CD4-positive, alpha-beta T cell treated with Interleukin-17A for 1 hour (primary cell): Measurements from ENCODE around the gene TRPM3.

Experiments used
- DNase-seq: peaks from one replicate; pipeline ENCODE4 v3.0.0-alpha.2; 2020

The TRPM3 gene

DNA sequence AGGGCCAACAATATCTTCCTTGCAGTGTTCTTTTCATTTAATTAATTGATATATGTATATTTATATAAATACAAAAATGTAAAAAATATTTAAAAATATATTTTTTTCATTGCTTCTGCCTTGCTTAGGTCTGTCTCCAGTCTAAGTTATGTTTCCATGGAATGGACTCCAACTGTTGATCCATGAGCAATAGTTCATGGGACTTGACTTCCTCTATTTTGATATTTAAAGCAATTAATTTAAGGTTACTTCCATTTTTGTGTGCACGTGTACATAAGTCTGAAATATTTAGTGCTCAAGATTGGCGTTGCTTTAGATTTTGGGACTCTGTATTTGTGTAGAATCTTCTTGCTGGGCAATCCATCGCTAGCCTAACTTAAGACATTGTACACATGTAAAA is 551.6 kb downstream of the TRPM3 start:
- DNase-seq, result no peak

DNA sequence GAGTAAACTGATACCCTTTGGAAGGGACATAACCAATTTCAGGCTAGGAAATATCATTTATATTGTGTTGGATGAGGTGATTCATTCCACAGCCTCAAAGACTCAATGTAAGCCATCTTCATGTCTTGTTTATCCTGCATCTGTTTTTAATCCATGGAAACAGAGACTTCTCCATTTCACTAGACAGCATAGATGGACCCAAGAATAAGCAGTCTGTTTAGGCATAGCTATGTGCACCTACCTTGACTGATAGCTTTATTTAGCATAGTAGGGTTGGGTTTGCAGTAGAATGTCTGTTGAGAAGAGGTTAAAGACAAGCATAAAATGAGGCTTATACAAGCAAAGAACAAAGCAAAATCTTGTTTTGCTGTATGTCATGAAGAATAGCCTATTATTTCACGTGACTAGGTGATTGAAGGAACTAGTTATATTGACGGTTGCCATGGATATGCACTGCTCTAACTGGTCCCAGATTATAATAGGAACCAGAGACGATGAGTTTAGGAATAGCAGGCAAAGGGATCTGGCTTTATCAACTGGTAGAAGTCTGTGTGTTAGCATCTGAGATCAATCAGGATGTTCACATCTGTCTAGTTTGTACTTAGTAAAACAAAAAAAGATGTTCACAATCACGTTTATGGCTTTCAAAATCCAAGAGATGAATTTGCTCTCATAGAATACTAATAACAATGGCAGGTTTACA is 552.2 kb downstream of the TRPM3 start:
- no peak for DNase-seq

DNA sequence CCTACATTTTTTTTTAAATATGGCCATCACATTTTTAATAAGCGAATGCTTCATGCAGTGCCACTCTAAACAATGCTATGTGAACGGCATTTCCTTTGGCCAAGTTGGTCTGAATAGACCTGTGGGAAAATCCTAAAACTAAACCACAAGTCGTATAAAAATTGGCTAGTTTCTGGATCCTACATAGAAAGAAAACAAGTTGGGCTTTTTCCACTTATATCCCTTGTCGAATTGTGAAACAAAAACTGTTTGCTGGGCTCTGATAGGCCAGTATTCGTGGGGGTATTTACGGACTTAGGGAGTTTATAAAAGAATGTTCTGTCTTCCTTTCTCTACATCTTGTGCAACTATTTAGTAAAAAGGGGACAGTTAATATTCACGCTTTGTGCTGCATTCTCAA is 553.9 kb downstream of the TRPM3 start:
- no peak for DNase-seq

DNA sequence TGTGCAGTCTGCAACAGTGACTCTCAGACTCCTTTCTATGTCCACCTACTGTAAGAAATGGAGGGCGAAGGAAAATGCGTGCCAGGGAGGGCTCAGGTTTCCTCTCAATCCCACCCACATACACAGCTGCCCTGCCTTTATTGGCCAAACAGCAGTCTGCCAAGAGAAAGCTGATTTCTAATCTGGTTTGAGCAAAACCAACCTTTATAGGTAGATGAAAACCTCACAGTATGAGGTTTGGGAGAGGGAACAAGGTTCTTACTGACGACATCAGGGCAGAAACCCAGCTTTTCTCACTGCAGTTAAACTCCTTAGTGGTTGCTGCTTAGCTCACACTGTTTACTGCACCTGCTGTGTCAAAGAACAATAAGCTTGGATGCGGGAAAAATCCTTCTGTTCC is 554.7 kb downstream of the TRPM3 start:
- DNase-seq, result no peak

DNA sequence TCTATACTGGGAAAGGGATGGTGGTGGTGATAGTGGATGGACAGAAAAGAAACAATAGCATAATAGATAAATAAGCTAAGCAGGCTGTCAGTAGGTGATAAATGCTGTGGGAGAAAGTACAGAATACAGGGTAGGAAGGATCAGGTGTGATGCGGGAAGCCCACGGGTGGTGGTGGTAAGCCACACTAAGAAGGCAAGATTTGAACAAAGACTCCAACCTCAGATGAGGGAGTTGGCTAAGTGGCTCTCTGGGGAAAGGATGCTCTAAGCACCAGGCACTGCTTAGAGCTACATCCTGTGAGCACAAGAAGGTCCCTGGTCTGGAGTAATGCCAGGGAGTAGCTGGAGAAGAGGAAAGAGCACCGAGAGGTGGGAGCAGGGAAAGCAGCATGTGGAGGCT is 555.4 kb downstream of the TRPM3 start:
- no peak for DNase-seq

DNA sequence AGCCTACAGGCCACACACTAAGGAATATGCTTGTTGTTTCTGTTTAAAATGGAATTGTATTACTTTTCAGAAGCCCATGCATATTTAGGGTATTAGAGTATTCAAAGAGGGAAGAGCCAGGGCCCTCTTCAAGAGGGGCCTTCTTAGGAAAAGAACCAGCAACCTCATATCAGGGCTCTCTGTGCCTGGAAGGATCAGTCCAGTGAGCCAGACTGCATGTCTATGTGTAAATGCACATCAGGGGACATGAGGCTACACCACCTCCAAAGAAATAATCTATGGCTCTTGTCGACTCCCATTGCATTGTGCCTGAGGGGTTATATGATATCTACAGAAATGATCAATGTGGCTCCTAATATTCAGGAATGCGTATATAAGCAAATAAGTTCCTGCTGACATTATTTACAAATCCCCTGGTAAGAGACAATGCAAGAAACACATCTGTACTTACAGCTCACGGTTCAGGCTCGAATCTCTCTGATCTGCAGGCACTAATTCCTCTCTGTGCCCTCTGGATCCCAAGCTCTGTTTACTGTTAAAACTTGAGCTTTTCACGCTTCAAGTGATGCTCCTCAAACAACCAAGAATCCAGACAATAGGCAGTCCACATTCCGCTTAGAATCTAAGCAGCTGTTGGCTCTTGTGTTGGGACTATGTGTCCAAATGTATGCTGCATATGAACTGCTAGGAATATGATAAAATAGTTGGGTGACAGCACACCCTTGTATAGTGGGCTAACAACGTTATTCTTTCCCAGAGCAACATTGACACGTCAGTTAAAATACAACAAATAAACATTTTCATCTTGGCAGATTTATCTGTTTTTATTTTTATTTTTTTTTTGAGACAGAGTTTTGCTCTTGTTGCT is 556.7 kb downstream of the TRPM3 start:
- DNase-seq, result no peak

DNA sequence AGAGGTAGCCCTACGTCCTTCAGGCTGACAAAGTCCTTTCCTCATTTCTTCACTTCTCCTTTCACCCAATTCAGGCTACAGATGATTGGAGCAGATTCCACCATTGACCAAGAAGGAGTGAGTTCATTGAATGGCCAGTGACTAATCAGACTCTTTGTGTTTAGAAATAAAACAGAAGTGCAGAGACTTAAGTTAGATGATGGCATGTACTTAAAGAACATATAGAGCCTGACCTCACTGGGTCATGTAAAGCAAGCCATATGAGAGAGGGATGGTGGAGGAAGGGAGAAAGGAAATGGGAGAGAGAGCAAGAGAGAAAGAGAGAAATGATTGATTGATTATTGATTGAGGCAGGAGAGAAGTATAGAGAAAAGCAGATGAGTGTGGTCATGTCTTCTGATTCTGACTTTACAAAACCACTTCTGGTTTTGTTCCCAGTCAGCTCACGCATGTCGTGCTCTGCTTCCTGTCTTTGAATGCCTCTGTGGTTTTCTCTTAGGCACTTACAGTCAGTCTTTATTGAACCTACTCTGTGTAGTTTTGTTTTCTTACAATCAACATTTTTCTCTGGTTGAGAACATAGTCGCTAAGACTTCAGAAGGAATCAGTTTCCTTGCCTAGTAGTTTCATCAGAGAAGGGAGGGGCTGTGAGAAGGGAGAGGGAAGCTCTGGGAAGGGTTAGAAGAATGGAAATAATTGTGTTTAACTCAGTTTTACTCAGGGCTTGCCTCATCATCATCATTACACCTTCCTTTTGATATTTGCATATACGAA is 557.8 kb downstream of the TRPM3 start:
- peak; percentile 66 for DNase-seq

DNA sequence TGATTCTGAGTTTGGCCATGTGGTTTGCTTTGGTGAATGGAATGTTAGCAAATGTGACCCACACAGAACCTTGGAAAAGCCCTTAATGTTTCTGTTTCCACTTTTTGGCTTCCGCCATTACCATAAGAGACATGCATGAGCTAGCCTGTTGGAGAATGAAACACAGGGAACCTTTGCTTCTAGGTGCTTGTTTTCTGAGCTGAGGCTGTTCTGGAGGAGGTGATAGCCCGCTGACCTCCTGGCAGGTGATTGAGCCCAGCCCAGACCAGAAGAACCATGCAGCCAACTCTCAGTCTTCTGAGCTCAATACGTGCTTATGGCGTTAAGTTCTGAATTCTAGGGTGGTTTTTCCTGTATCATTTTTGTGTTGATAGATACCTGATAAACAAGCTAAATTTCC is 558.4 kb downstream of the TRPM3 start:
- DNase-seq, result no peak

DNA sequence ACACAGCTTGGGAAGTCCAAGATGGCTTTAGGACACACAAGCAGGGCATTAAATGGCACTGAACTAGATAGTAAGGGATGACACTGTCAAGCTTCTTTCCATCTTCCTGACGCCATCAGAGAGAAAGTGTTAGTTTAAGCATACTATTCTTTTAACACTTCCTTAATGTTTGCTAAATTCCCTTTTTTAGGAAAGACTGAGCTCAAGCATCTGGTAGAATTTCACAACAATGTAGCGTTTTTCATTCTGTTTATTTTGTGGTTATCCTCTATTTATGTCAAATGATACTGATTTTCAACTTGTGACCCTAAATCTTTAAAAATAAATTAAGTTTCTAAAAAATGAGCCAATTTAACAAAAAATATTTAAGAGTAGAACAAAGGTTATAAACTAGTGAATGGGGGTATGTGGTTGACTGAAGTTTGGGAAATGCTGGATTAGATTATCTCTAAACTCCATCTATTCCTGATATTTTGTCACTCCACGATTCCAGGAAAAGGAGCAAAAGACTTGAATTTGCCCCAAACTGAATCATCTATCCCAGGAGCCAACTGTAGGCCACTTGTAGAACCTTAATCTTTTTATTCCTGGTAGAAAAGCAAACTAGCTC is 559.5 kb downstream of the TRPM3 start:
- no peak for DNase-seq

DNA sequence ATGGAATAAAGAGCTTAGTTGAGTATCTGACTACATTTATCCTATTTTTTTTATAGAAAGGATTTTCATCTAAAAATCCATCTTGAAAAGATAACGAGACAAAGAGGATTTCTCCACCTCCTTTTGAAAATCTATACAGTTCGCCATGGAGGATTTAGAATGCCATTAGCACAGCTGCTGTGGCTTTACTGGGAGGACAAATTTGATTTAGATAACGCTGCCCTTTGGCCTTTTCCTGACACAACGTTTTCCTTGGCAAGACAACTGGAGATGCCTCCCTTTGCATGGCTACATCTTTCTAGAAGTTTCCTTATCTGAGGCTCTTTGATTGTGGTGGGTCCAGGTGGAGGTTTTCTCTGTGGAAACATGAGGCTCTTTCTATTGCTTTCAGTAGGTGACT is 560.3 kb downstream of the TRPM3 start:
- DNase-seq, result no peak

DNA sequence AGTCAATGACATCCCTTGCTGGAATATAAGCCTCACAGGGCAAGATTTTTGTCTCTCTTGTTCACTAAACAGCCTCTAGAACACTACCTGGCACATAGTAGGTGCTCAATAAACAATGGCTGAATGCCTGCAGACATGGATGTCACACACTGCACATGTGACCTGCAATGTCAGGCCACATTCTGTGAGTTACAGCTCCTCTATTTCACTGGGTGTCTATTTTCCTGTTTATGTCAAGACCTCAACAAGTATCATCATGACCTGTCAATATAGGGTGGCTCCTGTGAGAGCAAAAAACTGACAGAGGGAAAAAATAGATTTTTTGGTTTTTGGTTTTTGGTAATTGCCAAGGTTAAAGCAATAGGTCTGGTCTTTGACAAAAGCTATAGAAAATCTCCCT is 562.3 kb downstream of the TRPM3 start:
- no peak for DNase-seq

DNA sequence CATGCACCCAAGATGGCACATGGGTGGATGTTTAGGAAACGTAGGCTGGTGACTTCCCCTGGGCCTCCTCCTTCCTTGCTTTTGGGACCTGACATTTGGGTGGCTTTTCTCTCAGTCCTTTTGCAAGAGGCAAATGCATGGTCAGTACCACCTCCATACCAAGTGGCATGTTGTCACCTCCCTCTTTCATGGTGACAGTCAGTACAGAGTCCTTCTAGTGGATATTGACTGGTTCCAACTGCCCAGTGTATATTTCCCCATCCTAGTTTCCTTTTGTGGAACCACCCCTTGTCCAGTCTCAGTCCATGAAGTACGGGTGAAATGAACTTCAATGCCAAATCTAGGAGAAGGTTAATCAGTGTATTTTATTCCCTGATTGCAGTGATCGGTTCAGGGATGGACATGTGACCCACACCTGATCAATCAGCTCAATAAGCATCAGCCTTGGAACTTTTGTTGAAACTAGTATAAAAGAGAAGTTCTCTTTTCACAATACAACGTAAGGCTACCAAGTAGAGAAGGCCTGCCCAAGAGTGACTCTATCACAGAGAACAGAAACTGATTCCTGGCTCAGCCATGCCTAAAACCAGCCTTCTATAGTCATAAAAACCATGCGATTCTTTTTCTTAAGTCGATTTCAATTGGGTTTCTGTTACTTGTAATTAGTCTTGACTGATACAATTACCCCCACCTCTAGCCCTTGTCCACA is 563.6 kb downstream of the TRPM3 start:
- DNase-seq, result no peak

DNA sequence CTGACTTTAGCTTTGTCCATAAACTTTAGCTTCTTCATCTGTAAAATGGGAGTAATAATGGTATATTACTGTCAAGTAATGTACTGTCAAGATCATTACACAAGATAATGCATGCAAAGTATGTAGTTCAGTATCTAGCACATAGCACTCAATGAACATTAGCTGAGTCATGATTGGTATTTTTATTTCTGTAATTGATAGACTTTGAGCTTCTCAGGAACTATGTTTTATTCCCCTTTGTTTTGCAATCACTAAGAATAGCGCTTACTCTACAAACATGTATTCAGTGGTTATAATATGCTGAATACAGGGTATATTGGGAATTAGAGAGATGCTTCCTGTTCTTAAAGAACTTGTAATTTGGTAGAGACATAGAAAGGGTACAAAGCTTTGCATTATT is 564.6 kb downstream of the TRPM3 start:
- DNase-seq, result no peak

DNA sequence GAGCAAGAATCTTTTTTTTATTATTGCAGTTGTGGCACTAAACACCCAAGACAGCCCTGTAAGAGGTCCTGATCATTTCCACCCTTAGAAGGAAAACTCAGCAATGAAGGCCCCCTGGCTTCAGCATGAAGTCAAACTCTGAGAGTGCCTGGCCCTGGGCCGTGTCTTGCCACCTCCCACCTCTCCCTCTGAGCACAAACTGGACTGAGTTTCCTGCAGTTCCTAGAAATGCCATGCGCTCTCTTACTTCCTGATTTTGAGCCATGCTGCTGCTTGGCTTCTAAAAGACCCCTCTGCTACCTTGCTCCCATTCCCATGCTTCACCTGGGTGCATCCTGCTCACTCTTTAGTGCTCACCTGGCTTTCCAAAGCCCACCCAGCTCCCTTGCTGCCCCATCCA is 566.5 kb downstream of the TRPM3 start:
- no peak for DNase-seq

DNA sequence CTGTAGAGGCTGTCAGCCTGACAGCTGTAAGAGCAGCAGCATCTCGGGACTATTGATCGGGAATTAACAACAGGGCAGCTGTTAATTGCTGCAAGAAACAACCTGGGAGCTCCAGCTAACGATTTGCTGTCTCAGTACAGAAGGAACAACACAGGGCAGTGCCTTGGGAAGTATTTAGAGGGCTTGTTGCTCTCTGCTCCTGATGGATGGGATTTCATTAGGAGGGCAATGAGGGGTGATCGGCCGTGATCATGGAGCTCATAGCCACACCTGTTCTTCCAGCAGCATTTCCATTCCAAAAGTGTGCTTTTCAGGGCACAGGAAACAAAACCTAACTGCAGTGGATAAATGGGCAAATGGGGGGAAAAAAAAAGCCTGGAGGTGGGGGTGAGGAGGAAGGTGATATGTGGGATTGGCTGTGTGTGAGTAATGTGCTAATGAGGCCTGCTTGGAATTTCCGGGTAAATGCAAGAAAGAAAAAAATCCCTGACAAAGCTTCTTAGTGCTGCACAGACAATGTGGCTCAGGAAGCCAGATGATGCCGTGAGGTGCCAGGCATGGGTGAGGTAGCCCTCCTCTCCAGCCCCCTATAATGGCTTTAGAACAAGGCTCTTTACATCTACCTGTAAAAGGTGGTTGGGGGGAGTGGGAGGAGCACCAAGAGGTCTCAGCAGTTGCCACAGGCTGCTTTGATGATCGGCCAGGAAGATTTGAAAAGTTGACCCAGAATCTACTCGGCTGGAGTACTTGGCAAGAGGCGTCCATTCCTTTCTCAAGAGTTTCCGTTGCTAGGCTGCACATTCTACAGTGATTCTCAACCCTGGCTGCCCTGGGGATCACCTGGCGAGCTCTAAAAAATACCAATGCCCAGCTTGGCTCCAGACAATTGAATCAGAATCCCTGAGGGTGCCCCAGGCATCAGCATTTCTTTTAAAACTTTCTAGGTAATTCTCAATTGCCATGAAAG is 567.4 kb downstream of the TRPM3 start:
- no peak for DNase-seq

DNA sequence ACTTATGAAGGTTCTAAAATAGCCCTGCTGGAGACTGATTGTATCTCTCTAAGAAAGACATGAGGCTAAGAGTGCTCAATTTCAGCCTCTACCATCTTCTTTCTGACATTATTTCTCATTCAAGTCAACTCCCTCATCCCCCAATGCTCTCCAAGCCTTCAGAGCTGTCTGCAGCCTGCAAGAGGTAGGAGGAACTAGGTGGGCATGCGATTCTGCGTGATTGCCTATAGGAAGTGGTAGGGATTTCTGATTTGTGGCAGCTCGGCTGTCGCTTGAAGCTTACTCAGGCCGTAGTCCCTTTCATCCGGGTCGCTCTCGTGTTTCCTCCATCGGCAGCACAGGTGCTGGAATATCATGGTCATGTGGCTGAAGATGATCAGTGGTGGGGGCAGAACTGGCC is 568.9 kb downstream of the TRPM3 start:
- no peak for DNase-seq

DNA sequence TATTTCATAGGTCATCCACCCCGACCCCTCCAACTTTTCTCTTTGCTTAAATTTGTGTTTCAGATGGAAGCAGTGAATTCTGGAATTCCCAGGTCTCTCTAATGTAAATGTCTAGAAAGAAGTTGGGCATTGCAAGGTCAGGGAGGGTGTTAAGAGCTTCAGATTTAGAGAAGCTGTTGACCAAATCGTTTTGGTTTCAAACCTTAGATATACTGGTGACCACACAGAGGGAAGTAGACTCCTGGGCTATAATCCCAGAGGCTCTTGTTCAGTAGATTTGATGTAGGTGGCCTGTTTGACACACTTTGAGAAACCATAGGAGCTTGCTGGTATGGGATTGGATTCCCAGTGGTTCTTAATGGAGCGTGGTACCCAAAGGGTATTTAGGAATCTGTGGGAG is 569.6 kb downstream of the TRPM3 start:
- no peak for DNase-seq

DNA sequence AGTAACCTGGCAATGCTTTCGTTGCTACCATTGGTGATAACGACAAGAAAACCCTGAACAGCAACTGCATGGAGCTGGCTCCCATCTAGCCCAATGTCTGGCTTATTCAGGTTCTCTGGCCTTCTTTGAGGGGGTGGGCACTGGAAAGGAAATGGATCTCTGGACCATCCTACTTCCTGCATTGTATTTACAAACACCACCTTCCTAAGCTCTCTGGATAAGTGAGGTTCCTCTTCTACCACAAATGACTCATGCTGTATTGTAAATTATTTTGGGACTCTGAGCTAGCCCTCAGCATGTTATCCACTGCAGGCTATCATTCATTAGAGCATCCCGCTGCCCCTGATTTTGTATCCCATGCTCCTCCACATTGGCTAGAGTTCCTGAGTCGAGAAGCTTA is 570.0 kb downstream of the TRPM3 start:
- DNase-seq, result no peak

DNA sequence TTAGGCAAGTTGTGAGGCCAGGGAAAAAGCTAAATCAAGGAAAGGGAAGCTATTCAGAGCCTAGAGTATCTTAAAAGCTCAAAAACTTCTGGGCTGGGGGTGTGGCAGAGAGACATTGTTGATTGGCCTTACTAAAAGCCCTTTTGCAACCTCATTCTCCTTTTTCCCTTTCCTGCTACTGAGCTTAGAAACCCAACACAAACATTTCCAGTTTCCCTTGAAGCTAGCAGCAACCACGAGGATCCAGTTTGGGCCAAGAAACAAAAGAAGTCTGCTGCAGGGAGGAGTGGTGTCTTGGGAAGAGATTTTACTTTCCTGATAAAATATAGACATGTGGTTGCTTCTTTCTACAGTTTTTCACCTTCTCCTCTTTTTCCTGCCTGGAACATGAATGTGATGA is 571.5 kb downstream of the TRPM3 start:
- DNase-seq, result no peak

DNA sequence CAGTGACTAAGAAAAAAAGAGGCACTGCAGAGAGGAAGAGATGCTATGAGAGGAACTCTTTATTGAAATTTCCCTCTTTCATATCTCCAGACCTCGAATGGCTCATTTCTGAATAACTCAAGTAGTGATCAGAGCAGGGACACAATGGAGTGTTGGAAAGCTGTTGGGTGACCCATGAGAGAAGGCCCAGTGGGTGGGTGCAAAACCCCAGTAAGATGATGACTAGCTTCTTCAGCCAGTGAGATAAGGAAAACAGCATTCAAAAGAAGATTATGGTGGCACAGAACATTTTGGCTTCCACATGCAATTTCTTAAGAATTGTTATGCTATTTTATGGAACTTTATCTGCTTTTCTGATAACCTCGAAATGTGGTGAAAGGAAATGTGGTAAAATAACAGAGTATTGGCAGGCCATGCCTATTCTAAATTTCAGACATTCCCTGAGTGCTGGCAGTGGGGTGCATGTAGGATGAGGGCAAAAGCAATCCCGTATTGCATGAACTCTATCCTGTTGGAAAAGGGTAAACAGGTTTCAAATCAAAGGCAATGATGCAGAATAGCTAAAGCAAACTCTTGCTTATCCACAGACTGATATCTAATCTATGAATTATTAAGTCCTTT is 579.0 kb downstream of the TRPM3 start:
- no peak for DNase-seq

DNA sequence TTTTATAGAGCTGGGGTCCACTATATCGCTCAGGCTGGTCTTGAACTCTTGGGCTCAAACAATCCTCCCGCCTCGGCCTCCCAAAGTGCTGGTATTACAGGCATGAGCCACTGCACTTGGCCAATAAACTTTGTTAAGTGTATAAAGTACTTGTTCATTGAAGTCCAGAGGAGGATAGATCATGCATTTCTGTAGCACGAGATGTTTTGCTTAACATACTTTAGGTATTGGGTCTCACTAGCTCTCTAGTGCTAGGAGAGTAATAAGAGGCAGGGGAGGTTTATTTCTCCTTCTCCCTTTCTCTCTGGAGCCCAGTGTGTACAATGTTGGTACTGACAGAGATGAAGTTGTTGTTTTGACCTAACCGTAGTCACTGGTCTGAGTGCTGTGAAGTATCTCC is 581.4 kb downstream of the TRPM3 start:
- no peak for DNase-seq
